Mucosa of stomach (tissue), 1 donor: ENCODE data around the gene SEC16B.
A peak's percentile ranks its signal among the peaks of the same experiment; 100 is the strongest.

Source experiments
- H3K27me3 ChIP-seq: one replicate; pipeline ENCODE4 v1.7.0; 2013; ENCODE audit warnings: mild to moderate bottlenecking, low read length; ENCODE audit not compliant: control insufficient read depth, insufficient read depth
- H3K36me3 ChIP-seq: one replicate; pipeline ENCODE4 v1.7.0; 2013; ENCODE audit warnings: low read length; ENCODE audit not compliant: control insufficient read depth, insufficient read depth
- H3K4me1 ChIP-seq: one replicate; pipeline ENCODE4 v1.7.0; 2013; ENCODE audit warnings: mild to moderate bottlenecking, low read length; ENCODE audit not compliant: control insufficient read depth, insufficient read depth
- H3K4me3 ChIP-seq: one replicate; pipeline ENCODE4 v1.7.0; 2013; ENCODE audit warnings: low read length
- H3K9ac ChIP-seq: one replicate; pipeline ENCODE4 v1.7.0; 2013; ENCODE audit warnings: mild to moderate bottlenecking, low read length, moderate library complexity
- H3K9me3 ChIP-seq: one replicate; pipeline ENCODE4 v1.7.0; 2013; ENCODE audit warnings: mild to moderate bottlenecking, low read length, moderate library complexity; ENCODE audit not compliant: control insufficient read depth
- donor health status: Pancreatic carcinoma.

The SEC16B gene

DNA sequence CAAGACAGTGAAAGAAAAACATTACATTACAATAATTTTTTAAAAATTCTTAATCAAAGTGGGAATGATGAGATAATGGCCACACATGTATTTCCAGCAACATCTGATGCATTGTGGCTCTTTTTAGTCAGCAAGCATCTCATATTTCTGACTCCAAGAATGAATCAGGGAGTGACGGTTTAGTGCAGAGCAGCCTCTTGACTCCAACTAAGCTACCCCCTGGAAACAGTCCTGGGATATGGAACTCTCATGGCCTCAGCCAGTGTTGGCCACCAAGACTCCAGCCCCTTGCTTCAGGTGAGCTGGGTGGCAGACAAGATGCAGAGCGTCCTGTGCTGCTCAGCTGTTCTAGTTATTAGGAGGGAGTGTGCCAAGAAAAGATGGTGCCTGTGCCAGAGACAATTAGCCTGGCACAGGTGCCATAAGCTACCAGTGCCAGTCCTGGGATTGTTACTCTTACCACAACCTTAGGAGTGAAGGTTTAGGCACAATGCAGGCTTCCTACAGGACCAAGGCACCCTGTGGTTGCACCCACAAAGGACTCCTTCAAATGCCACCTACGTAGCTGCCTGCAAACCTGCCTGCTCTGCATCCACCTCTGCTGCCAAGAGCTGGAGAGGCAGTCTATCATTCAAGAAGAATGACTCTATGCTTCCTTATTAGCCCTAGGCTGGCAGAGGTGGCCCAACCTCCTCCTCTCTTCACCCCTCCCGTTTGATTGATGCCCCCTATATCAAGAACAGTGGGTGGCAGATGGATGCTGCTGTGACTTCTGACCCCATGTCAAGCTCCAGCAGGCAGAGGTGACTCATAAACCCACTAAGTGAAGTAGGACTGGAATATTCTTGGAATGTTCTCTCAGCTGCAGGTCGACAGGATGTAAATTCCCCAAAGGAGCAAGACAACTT lies 6.0 kb upstream of the SEC16B start:
- H3K9me3 ChIP-seq = no peaks in the 10 kb centered on the region
- no peaks in the 10 kb centered on the region for H3K27me3 ChIP-seq
- H3K4me1 ChIP-seq = no peaks in the 10 kb centered on the region
- H3K9ac ChIP-seq = no peak overlapping the region
- no peak overlapping the region for H3K4me3 ChIP-seq
- H3K36me3 ChIP-seq = no peaks in the 10 kb centered on the region

DNA sequence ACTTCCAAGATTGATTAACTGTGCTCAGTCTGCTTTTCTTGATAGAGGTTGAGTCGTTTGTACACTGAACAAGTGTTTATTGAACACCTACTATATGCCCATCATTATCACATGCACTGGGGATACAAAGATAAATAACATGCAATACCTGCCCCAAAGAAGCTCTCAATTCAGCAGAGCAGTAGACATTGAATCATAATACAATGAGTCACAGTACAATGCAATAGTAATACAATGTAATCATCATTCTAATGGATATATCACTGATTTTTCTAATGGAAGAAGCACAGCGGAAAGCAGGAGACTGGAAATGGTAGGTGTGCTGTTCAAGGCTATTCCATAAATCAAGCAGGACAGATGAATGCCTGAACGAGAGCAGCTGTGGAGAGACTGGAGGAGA lies 3.7 kb upstream of the SEC16B start:
- peaks cover 12% of the 10 kb centered on the region for H3K4me1 ChIP-seq
- no peak overlapping the region for H3K9ac ChIP-seq
- no peaks in the 10 kb centered on the region for H3K27me3 ChIP-seq
- no peaks in the 10 kb centered on the region for H3K9me3 ChIP-seq
- H3K4me3 ChIP-seq = no peak overlapping the region
- no peaks in the 10 kb centered on the region for H3K36me3 ChIP-seq

DNA sequence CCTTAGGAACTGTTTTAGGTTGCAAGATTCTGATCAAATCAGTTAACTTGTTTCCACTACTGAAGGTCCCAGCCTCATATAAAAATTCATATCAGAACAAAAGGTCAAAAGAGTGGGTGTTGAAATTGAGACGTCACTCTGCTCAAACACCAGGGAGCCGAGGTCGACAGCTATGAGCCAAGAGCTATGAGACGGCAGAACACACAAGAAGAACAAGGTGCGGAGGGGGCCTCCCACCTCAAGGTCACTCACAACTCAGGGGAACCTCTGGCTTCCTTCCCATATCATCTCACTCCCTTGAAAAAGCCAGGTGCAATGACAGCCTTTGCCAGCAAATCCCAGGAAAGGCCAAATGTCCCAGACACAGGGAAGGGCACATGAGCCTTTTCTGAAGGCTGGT lies 749 bp downstream of the SEC16B start:
- no peak overlapping the region for H3K4me3 ChIP-seq
- H3K27me3 ChIP-seq = no peaks in the 10 kb centered on the region

DNA sequence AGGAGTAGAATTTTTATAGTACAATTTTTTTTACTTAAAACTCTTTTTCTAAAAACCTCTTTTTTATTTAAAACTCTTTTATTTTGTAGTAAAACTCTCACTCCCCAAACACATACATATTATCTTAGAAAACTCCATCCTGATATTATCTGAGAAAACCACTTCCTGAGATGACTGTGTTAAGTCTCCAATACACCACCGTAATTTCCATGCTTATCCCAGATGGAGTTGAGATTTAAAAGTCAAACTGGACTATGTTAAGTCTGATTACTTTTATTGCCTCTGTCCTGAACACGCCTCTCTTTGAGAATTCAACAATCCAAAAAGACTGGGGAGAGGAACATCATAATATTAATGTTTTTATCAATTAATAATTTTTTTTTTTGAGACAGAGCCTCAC lies 3.7 kb downstream of the SEC16B start:
- H3K9me3 ChIP-seq = no peaks in the 10 kb centered on the region
- peaks cover 13% of the 10 kb centered on the region for H3K4me1 ChIP-seq
- no peak overlapping the region for H3K4me3 ChIP-seq
- H3K36me3 ChIP-seq = peaks cover 8% of the 10 kb centered on the region
- no peak overlapping the region for H3K9ac ChIP-seq
- no peaks in the 10 kb centered on the region for H3K27me3 ChIP-seq

More for the DNA sequence above, 749 bp downstream of the SEC16B start:
- Histone ChIP-seq H3K36me3 (peaks cover 8% of the 10 kb centered on the region), H3K9ac (peak overlapping the region; percentile 69), H3K9me3 (no peaks in the 10 kb centered on the region), H3K4me1 (peaks cover 13% of the 10 kb centered on the region)

DNA sequence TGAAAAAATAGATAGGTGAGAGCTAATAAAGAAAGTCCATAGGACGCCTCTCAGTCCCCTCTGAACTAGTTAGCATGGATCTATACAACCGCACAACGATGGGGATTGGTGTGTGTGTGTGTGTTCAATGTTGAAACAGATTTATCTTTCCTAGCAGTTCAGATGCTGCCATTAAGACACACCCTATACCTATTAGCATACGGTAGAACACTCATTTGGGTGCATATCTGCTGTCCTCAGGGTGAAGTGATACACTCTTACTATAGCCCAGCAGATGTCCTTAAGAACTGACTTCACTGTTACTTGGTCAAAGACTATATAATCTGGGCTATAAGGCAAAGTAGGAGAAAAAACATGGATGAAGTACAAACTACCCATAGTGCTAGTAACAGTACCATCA lies 4.6 kb downstream of the SEC16B start:
- Histone ChIP-seq H3K9me3 (no peaks in the 10 kb centered on the region), H3K9ac (no peak overlapping the region), H3K4me3 (no peak overlapping the region), H3K36me3 (peaks cover 14% of the 10 kb centered on the region), H3K27me3 (no peaks in the 10 kb centered on the region), H3K4me1 (peaks cover 13% of the 10 kb centered on the region)

DNA sequence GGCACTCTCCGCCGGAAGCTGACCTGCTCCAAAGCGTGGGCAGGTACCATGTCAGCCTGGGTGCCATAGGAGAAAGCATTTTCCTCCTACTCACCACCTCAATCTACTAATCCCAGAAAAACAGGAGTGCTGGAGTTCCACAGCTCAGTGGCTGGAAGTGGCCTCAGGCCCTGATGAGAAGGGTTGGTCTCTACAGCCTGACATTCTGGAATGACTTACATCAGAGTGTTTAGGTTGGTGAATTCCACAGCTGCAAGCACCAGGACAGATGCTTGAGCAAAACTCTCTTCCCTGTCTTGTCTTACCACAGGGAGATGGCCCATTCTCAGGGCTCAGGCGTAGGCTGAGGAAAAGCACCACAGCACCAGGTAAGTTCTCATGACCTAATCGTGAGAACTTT lies 5.5 kb downstream of the SEC16B start:
- H3K4me3 ChIP-seq = no peak overlapping the region
- peaks cover 18% of the 10 kb centered on the region for H3K36me3 ChIP-seq
- peaks cover 8% of the 10 kb centered on the region for H3K4me1 ChIP-seq
- no peaks in the 10 kb centered on the region for H3K27me3 ChIP-seq
- H3K9ac ChIP-seq = no peak overlapping the region
- H3K9me3 ChIP-seq = no peaks in the 10 kb centered on the region

DNA sequence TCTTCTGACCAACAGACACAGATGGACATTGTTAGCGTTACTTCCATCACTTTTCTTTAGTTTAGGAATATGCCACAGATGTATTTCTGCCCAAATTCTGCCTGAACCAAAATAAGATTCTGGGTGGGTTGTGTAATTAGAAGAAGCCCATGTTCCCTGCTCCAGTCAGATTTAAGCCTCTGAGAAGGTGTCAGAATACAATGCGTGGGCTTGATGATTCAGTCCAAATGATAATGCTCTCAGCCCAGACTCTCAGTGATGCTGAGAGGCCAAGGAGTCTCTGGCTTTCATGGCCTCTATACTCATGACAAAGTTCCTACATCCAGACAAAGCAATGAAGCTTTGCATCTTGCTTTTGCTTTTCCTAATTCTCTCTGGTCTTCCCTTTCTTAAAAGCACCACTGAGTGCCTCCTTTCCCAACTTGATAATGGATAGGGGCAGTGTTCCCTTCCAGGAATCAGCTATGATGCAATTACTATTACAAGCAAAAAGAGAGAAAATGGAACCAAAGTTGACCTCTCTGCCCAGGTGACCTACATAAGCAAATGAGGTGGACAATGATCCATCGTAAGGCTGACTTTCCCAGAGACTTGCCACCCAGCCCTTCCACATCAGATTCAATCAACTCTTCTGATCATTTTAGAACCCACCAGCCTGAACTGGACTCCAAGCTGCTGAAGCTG lies 8.8 kb downstream of the SEC16B start:
- Histone ChIP-seq H3K36me3 (peaks cover 18% of the 10 kb centered on the region), H3K27me3 (no peaks in the 10 kb centered on the region), H3K9me3 (no peaks in the 10 kb centered on the region), H3K9ac (no peak overlapping the region), H3K4me1 (no peaks in the 10 kb centered on the region), H3K4me3 (no peak overlapping the region)

DNA sequence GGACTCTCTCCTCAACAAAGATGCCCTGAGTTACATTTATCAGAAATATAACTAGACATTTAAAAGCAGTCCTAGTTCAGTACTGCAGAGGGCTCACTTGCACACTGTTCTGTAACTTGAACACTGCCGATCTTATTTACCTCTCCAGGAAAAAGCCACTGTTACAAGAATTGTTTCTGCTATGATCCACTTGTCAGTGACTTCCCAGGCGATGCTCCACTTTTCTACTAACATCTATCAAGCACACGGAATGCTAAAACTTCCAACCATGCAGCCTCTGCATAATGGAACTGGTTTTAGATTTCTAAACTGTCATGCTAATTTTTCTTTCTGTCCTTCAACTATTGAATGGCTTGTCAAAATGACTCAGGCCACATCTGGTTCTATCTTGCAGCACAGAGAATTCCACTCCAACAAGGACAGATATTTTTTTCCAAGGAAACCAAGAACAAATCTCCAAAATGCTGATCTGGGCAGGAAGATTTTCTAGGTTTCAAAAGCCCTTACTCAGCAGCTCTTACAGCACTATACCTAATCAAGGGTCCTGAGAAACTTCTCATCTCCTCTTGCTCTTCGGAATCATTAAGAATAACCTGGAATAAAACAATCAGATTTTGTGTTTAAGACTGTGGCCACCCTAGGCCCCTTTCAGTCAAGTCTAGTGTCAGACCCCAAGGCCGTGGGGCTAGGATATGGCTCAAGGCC lies 9.9 kb downstream of the SEC16B start:
- H3K4me3 ChIP-seq = no peak overlapping the region
- no peaks in the 10 kb centered on the region for H3K4me1 ChIP-seq
- H3K9me3 ChIP-seq = no peaks in the 10 kb centered on the region
- no peak overlapping the region for H3K9ac ChIP-seq
- peaks cover 18% of the 10 kb centered on the region for H3K36me3 ChIP-seq
- H3K27me3 ChIP-seq = no peaks in the 10 kb centered on the region

DNA sequence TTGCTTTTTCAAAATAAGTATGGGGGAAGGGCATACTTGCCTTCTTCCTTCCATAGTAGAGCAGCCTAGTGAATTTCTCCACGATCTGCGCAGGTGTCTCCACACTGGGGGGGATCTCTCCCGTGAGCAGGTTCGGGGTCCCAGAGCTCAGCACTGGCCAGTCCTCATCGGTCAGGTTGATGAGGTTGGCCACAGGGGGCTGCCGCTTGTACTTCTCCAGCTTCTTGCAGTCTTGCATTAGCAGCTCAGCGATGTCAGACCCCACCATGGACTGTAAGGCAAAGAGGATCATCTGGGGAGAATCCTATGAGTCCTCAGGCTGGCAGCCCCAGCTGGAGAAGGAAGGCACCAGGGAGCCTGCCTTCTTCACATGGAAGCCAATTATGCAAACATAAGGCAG lies 11.8 kb downstream of the SEC16B start:
- Histone ChIP-seq H3K9me3 (no peaks in the 10 kb centered on the region), H3K4me3 (no peak overlapping the region), H3K27me3 (no peaks in the 10 kb centered on the region), H3K36me3 (peaks cover 9% of the 10 kb centered on the region), H3K4me1 (no peaks in the 10 kb centered on the region), H3K9ac (no peak overlapping the region)

DNA sequence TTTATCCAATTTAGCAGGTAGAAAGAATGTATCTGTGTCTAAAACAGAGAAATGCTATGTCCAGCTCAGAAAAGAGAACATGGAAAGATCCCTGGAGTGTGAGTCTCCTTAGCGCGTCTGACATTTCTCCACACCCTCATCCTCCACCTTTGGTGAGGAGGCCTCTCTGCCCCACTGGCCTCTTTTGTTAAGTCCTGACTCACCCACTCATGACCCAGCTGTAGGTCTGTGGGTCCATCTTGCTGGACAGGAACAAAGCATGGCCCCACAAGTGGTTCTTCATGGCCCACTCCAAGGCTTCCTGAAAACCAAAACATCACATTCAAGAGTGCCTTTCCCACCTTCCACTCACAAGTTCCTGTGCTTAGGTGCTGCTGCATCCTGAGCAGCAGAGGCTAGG lies 15.8 kb downstream of the SEC16B start:
- Histone ChIP-seq H3K27me3 (no peaks in the 10 kb centered on the region), H3K4me1 (no peaks in the 10 kb centered on the region), H3K36me3 (no peaks in the 10 kb centered on the region), H3K9ac (no peak overlapping the region), H3K9me3 (no peaks in the 10 kb centered on the region), H3K4me3 (no peak overlapping the region)

DNA sequence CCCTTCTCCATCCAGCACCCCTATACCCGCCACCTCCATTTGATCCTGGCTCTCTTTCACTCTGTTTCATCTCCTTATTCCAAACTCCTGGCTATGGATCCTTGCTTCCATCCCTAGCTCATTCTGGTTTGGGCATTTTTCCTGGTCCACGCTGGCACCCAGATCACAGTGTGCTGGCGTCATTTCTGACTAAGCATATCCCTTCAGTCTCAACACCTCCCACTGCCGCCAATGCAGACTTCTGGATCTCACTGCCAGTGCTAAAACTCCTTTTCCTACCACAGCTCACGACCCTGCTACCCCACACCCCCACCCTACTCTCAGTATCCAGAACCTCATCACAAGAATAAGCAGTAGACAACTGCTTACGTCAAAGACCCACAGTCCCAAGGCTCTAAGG lies 16.3 kb downstream of the SEC16B start:
- H3K9ac ChIP-seq = no peak overlapping the region
- no peaks in the 10 kb centered on the region for H3K27me3 ChIP-seq
- H3K36me3 ChIP-seq = no peaks in the 10 kb centered on the region
- H3K4me3 ChIP-seq = no peak overlapping the region
- H3K9me3 ChIP-seq = no peaks in the 10 kb centered on the region
- H3K4me1 ChIP-seq = no peaks in the 10 kb centered on the region

DNA sequence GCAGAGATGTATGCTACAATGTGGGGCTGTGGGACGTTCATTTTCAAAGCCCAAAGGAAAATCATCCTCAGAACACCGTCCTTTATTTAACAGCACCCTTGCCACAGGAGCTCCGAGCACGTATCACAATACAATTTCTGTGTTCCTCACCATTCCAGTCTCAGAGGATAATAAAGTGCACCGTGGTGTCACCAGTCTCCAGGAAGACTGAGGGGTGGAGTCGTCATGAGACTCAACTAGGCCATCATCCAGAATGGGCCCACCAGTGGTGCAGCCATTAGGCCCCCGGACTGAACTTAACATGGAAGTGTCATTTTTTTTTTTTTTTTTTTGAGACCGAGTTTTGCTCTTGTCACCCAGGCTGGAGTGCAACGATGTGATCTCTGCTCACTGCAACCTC lies 17.2 kb downstream of the SEC16B start:
- Histone ChIP-seq H3K9ac (no peak overlapping the region), H3K4me1 (no peaks in the 10 kb centered on the region), H3K27me3 (no peaks in the 10 kb centered on the region), H3K36me3 (no peaks in the 10 kb centered on the region), H3K4me3 (no peak overlapping the region), H3K9me3 (no peaks in the 10 kb centered on the region)
